Right lobe of liver (tissue), 4 donors: ENCODE results near the gene TAAR5.

ENCODE experiments used
- CTCF ChIP-seq, 4 donors: fragments of 200-600 bp in 3 of 4; fragments of 450-650 bp in 1 of 4; IDR thresholded peaks; one replicate each; pipeline versions ENCODE4 v1.5.1 to v1.8.0; 2016 to 2022; ENCODE audit warnings: antibody characterized with exemption in 4 of 4, mild to moderate bottlenecking in 2 of 4
- POLR2A ChIP-seq: fragments of 450-650 bp; IDR thresholded peaks from one replicate; pipeline ENCODE4 v1.6.1; 2017; ENCODE audit warnings: antibody characterized with exemption, mild to moderate bottlenecking
- donor health status: DM: no; HTN: no; CAD: no.
- donor health status: DM: no; HTN: no; CAD: no.
- donor health status: DM: no; HTN: yes; CAD: no.

GRCh38 chr6:132614554-132614953, 25.0 kb upstream of the TAAR5 start:
- TF ChIP-seq POLR2A: peak; percentile 28
- no peak for TF ChIP-seq CTCF (IDR thresholded peaks at IDR 0.05)
